C4-2B (cell line): ENCODE results near the gene REV1.

ENCODE experiments used
- ZFX ChIP-seq: fragments of 450-650 bp; IDR thresholded peaks from 2 replicates; pipeline ENCODE4 v1.6.1; 2017
- TF ChIP-seq, protein P1 (sequence below): fragments of 450-650 bp; conservative IDR thresholded peaks from 2 replicates; pipeline ENCODE4 v1.5.1; 2017; ENCODE audit warnings: mild to moderate bottlenecking

GRCh38 chr2:99451280-99451679, 38.5 kb downstream of the REV1 start:
- TF ChIP-seq, protein P1, sequence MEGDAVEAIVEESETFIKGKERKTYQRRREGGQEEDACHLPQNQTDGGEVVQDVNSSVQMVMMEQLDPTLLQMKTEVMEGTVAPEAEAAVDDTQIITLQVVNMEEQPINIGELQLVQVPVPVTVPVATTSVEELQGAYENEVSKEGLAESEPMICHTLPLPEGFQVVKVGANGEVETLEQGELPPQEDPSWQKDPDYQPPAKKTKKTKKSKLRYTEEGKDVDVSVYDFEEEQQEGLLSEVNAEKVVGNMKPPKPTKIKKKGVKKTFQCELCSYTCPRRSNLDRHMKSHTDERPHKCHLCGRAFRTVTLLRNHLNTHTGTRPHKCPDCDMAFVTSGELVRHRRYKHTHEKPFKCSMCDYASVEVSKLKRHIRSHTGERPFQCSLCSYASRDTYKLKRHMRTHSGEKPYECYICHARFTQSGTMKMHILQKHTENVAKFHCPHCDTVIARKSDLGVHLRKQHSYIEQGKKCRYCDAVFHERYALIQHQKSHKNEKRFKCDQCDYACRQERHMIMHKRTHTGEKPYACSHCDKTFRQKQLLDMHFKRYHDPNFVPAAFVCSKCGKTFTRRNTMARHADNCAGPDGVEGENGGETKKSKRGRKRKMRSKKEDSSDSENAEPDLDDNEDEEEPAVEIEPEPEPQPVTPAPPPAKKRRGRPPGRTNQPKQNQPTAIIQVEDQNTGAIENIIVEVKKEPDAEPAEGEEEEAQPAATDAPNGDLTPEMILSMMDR, result no peak
- TF ChIP-seq ZFX, result no peak
